Activated CD4-positive, alpha-beta T cell treated with anti-CD3 and anti-CD28 coated beads for 24 hours (primary cell): ENCODE data around the gene CRADD.
"Not testable (repeated sequence)": the region's sequence is repeated elsewhere in the genome, so short reads cannot be mapped to it uniquely, and the experiment has no call there.

Source experiments
- DNase-seq, 2 donors: peaks; one replicate each; pipeline ENCODE4 v3.0.0-alpha.2; 2020; ENCODE audit warnings: low read depth in 2 of 2

CRADD gene

DNA sequence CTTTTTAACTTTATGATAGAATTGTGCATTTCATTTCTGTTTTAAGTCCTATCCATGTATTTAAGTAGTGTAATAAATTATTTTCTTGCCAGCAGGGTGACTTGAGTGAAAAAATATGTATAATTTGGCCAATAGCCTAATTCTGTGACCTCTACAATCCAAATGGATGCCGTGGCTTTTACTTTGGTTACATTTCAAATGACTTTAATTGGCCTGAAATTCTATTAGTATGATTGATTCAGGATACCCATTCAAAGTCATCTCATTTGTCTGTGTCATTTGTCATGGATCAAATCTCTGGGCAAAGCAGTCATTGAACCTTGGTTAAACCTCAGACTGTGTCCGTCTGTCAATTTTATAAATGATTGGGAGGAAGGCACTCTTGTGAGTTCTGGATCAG lies 29.6 kb downstream of the CRADD start:
- no peak for DNase-seq

DNA sequence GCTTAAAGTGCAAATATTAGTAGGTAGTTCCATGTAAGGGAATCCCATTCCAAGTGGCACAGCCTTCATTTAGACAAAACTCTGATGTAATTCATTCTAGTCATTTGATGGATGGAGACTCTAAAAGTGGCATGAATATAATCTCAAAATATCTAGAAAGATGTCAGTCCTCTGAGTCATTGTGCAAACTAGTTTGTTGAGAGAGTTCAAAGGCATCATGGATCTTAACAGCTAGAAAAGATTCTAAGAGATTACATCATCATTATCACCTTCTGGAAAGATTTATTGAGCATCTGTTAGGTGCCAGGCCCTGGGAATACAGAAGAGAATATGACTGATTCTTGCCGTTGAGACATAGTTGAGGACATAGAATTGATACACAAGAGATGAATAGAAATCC lies 30.7 kb downstream of the CRADD start:
- DNase-seq: no peak

- DNase-seq: no peak
These were observed 31.8 kb downstream of the CRADD start for GRCh38 chr12:93708952-93709351.

- no peak for DNase-seq
These were observed 32.2 kb downstream of the CRADD start for GRCh38 chr12:93709386-93709785.

DNA sequence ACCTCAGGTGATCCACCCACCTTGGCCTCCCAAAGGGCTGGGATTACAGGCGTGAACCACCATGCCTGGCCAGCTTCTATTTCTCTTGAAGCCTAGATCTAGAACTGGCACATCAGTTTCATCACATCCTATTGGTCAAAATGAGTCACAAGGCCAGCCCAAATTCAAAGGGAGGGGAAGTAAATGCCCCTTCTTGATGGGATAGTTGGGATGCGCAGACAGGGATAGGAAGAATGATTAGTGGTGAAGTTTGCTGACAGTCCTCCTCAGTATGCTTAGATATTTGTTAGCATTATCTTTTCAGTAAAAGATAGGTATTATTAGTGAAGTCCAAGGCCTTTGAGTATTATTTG lies 33.4 kb downstream of the CRADD start:
- DNase-seq: no peak

DNA sequence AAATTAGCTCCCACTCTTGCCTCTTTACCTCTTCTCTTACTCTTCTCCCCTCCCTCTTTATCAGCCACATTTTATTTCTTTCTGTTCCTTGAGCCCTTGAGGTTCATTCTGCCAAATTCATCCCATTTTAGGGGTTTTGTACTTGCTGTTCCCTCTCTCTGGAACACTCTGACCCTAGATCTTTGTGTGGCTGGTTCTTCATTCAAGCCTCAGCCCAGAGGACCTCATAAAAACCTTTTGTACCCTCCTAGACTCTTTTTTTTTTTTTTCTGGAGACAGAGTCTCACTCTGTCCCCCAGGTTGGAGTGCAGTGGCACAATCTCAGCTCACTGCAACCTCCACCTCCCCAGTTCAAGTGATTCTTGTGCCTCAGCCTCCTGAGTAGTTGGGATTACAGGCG lies 34.3 kb downstream of the CRADD start:
- not testable (repeated sequence) for DNase-seq

DNA sequence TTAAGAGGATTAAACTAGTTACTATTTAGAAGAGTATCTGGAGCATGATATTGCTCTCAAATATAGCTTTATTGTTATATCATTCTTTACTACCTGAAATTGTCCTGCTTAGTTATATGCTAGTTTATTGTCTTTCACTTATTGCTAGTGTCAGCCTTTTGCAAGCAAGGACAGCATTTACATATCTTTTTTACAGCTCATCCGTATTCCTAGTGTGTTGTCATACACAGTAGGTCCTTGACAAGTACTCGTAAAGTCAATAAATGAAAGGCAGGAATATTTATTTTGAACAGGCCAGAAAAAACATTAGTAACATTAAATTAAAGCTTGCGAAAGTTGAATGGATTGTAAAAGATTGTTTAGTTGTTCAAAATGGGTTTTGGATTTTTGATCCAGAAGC lies 35.0 kb downstream of the CRADD start:
- no peak for DNase-seq

DNA sequence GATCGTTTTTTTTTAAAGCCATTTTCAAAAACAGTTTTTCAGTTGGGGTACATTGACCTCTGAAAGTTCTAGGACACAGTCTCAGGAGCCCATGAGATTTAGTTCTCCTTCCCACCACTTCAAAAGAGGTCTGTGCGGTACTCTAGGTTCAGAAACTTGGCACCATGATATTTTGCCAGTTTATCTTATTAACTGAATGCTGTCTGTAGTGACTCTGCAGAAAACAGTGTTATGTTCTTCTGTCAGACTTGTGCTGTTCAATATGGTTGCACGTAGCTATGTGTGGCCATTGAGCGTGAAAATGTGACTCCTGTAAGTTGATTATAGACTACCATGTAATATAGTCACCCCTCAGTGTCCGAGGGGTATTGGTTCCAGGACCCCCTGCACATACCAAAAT lies 35.9 kb downstream of the CRADD start:
- no peak for DNase-seq

- DNase-seq: no peak
These were observed 36.6 kb downstream of the CRADD start for GRCh38 chr12:93713800-93714199.

GRCh38 chr12:93714382-93714781 lies 37.2 kb downstream of the CRADD start:
- no peak for DNase-seq

GRCh38 chr12:93719710-93720109 lies 42.5 kb downstream of the CRADD start:
- no peak for DNase-seq

GRCh38 chr12:93720559-93720958 lies 43.4 kb downstream of the CRADD start:
- no peak for DNase-seq

- DNase-seq: no peak
These were observed 45.0 kb downstream of the CRADD start for GRCh38 chr12:93722179-93722578.

- DNase-seq: no peak
These were observed 45.8 kb downstream of the CRADD start for GRCh38 chr12:93722835-93723567.

GRCh38 chr12:93723568-93723930 lies 46.4 kb downstream of the CRADD start:
- no peak for DNase-seq

DNA sequence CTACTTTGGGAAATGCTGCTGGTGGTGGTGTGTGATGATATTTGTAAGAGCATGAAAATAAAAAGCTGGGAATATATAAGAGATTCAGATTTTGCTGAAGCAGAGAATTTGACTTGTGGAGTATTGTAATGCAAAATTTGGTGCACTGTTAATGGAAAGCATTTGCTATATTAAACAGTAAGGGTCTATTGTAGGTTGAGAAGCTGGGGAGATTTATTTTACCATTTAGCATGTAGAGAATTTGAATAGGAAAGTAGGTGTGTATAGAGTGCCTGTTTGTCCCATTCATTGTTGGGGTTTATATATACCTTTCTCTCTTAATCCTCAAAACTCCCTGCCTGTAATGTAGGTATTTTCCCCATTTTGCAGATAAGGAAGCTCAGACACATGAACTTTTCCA lies 48.4 kb downstream of the CRADD start:
- DNase-seq: no peak

GRCh38 chr12:93727195-93727811 lies 50.1 kb downstream of the CRADD start:
- DNase-seq: no peak

GRCh38 chr12:93727911-93728310 lies 50.7 kb downstream of the CRADD start:
- DNase-seq: no peak

DNA sequence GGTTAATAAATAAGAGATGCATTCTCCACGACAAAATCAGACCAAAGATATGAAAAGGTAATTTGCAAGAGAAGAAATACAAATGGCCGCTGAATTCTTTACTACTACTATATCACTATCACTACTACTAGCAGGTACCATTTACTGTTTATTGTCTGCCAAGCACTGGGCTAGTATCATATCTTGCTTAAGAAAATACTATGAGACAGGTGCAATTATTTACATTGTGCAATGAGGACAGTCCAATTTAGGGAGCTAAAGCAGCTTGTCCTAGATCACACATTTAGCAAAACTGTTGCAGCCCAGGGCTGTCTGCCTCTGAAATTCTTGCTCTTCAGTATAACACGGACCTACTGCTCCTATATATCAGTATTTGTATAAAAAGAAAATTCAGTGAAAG lies 52.8 kb downstream of the CRADD start:
- DNase-seq: no peak

DNA sequence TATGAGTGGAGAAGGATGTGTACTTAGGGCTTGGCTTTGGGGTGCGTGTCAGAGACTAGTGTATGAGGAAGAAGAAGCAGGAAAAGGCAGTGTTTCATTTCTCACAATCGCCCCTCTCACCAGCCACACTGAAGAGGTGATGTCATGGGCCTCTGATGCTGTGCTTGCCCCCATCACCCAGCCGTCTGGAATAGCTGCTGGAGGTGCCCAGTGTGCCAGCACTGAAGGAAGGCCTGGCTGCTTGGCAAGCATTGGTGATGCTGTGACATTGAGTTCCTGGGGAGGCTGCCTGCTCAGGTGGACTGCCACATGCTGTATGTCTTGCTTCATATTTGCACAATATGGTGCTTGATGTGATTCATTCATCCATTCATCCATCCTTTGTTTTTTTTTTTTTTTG lies 56.2 kb downstream of the CRADD start:
- no peak for DNase-seq

- no peak for DNase-seq
These were observed 56.8 kb downstream of the CRADD start for GRCh38 chr12:93733928-93734327.

DNA sequence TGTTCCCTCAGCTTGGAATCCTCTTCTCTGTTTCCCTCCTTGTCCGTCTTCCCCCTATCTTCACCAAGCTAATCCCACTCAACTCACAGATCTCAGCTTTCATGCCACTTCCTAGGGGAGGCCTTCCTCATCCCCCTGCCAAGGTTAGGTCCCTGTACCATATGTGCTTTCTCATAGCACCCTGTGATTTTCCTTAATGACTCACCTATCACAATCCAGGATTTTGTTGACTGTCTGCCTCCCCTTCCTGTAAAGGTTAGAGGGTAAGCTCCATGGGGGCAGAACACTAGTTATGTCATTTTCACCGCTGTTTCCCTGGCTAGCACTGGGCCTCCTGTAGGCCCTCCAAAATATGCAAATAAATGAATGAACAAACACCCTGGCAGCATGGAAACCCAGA lies 57.6 kb downstream of the CRADD start:
- no peak for DNase-seq

DNA sequence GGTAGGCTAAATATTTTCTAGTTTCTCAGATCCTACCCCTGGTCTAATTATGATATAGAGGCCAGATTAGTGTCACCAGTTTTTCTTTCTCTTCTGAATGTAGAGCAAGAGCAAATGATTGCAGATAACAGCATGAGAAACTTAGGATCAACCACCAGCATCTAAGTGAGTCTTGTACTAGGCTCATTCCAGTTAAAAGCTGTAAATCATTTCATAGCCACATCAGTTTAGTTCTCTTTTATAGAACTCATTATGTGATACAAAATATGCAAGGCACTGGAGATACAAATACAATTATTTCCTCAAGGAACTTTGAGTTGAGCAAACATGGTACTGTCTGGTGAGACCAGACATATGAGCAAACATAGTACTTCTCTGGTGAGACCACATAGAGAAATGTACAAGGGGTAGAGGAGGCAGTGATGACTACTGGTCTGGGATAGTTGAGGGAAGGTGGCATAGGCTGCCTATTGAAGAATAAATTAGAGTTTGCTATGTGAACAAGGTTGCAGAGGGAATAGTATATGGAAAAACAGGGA lies 59.5 kb downstream of the CRADD start:
- no peak for DNase-seq
